ENCODE results near the gene EMX2.
"Not testable (repeated sequence)": the region's sequence is repeated elsewhere in the genome, so short reads cannot be mapped to it uniquely, and the experiment has no call there.

The EMX2 gene

GRCh38 chr10:117542706-117543224 is at the start of gene EMX2:
Gene EMX2 (plus strand): TSS chr10:117542746. CDS start chr10:117543268, 522 bp downstream.
- DNase-seq, result no peak

- DNase-seq, result no peak
These were observed 46.5 kb upstream of the EMX2 start for GRCh38 chr10:117496031-117496430.

DNA sequence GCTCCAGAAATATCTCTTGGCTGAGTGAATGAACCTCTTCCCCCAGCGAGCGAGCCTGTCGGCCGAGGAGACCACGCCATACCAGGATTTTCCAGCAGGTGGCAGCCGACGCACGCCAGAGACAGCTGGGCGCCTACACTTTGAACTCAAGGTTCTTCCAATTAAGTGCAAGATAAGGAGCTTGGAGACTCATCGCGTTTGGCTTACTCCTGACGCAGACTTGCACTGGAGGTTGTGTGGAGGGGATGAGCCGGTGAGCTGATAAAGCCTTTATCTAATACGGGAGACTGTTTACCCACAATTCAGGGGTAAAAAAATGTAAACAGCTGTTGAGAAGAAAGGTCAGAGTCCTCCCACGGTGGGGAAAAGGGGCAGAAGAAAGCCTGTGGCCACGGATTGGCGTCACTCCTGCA is 45.9 kb upstream of the EMX2 start:
- peak; percentile 88 for DNase-seq

GRCh38 chr10:117497736-117498135 is 44.8 kb upstream of the EMX2 start:
- DNase-seq, result no peak

DNA sequence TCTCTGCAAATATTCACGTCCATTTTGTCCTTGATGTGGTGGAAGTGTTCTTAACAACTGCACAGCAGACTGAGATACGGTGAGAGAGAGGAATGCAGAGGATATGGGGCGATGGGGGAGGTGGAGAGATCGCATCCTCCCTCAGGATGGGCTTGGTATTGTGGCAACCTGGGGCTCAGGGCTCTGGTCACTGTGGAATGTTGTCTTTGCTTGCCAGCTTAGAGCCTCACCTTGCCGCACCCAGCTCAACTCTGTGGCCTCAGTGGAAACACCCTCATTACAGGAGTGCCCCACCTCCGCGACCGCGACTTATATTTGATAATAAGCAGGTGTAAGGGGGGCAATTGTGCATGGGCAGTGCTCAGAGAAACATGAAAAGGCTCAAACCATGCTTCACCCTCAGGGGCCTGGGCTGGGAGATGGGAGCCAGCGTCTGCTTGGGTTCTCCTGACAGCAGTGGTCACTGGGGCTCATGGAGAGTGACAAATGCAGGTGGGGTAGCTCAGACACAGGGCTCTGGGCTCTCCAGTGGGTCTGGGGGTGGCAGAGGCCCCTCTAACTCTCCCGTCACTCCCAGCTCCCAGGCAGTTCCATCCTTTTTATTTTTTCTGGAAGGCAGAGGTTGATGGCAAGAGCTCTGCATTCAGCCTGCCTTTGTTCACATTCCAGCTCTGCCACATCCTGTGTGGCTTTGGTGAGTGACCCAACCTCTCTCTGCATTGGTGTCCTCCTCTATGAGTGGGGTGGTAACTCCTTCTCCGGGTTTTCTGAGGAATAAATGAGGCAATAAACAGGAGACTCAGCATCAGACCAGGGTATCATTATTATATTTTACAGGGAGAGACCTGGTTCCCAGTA is 43.1 kb upstream of the EMX2 start:
- DNase-seq, result no peak

DNA sequence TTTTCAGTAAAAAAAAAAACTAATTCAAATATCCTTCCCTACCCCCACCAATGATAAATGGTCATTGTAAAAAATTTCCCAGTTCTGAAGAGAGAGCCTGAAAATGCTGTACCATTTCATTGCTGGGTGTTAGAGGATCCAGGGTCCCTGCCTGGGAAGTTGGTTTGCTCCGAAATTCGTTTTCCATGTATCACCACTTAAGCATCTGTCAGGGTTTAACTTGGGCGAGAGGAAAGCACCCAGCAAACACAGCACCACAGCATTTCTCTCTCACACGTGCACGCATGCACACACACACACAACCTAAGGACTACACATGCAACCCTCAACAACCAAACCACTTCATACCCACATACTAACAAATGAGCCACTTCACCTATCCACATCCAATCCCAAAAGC is 42.1 kb upstream of the EMX2 start:
- no peak for DNase-seq

GRCh38 chr10:117501460-117502035 is 41.0 kb upstream of the EMX2 start:
- no peak for DNase-seq

GRCh38 chr10:117502421-117503243 is 39.9 kb upstream of the EMX2 start:
- DNase-seq, result no peak

- DNase-seq, result peak; percentile 43
These were observed 39.0 kb upstream of the EMX2 start for GRCh38 chr10:117503244-117504205.

- no peak for DNase-seq
These were observed 38.0 kb upstream of the EMX2 start for GRCh38 chr10:117504562-117504961.

- not testable (repeated sequence) for DNase-seq
These were observed 35.5 kb upstream of the EMX2 start for GRCh38 chr10:117507081-117507480.

- no peak for DNase-seq
These were observed 33.0 kb upstream of the EMX2 start for GRCh38 chr10:117509573-117509972.

- DNase-seq, result no peak
These were observed 30.8 kb upstream of the EMX2 start for GRCh38 chr10:117511601-117512390.

- no peak for DNase-seq
These were observed 27.6 kb upstream of the EMX2 start for GRCh38 chr10:117514971-117515370.

DNA sequence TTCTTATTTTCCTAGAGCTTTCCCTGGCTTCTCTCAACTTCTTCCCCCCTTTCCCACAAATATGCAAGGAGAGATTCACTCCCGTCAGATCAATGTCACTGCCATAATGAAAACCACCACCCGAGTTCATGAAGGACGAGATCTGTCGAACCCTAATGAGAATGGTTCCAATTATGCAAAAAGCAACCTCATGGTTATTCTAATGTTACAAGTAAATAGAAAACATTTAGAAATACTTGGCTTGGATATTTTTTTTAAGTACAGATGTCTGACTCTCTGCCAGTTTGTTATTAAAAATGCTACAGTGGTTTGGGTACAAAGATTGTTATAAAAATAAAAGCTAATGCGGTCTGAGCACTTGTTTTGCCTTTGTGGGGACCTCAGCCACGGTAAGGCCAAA is 25.9 kb upstream of the EMX2 start:
- no peak for DNase-seq

DNA sequence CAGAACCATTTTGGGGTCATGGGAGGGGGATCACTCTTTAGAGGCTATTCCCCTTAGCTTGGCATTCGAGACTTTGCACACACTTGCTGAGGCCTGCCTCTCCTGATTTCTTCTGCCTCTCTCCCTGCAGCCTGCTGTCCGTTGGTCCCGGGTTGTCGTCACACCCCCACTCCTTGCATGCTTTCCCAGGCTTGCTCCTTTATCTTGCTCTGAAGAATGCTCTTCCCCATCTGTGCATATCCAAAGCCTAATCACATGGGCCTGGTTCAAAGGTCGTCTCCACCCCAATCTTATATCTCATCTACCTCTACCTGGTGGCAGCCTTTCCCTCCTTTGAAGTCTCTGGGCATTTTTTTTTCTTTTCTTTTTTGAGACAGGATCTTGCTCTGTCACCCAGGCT is 24.3 kb upstream of the EMX2 start:
- DNase-seq, result no peak

- DNase-seq, result no peak
These were observed 23.3 kb upstream of the EMX2 start for GRCh38 chr10:117519286-117519685.

DNA sequence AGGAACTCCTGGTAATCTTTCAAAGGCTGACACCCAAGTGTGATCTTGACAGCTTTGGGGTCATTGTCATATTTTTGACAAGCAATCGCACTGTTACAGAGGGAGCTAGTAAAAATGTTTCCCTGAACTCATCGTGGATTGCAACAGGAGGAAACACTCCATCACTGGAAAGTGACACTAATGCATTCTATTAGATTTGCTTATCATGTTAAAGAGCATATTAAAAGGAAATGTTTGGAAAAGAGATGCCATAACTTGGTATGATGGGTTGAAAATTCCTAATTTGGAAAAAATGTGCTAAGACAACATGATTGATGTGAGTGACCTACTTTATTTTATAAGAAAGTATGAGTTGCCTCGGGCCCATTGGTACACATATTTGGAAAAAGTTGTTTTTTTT is 22.7 kb upstream of the EMX2 start:
- DNase-seq, result no peak

- DNase-seq, result no peak
These were observed 11.8 kb upstream of the EMX2 start for GRCh38 chr10:117530791-117531190.

DNA sequence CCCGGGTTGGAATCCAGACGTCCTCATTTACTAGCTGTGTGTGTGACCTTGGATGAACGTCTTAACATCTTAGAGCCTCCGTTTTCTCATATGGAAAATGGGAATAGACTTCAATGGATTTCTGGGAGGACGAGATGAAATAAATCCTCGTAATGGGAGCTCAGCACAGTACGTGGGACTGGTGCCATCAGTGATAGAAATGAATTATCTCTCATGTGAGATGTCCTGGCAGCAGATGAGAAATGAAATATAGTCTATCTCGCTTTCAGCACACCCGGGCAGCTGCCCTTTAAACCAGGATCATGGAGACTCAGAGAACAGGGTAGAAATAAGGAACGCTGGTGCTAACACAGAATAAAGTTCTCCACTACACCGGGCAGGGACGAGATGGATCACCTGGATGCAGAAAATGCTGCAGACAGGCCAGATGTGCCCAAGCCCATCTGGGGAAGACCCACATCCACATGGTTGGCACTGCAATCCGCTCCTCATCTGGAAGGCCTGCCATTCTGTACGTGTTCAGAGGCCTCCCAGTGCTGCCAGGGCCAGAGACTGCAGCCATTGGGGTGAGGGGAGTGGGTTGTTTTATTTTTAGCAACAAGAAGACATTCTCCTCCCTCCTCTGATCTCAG is 11.1 kb upstream of the EMX2 start:
- no peak for DNase-seq

- no peak for DNase-seq
These were observed 10.6 kb upstream of the EMX2 start for GRCh38 chr10:117532003-117532385.
